AG20443 (cell line): ENCODE data around the gene RGS10.
"Not testable (repeated sequence)": the region's sequence is repeated elsewhere in the genome, so short reads cannot be mapped to it uniquely, and the experiment has no call there.

Experiments used
- DNase-seq: peaks from one replicate; pipeline ENCODE4 v3.0.0; 2012; ENCODE audit warnings: low spot score, mixed read lengths

Gene RGS10

GRCh38 chr10:119542357-119542987, at the start of gene RGS10:
Gene RGS10 (minus strand): TSS chr10:119542719. CDS start chr10:119542638, 81 bp downstream.
- DNase-seq: peak; percentile 91

- DNase-seq: no peak
These were observed 45.6 kb upstream of the RGS10 start for GRCh38 chr10:119588071-119588470.

GRCh38 chr10:119578355-119578754, 35.8 kb upstream of the RGS10 start:
- no peak for DNase-seq

- DNase-seq: no peak
These were observed 33.5 kb upstream of the RGS10 start for GRCh38 chr10:119575991-119576390.

- peak; percentile 41 for DNase-seq
These were observed 33.0 kb upstream of the RGS10 start for GRCh38 chr10:119575506-119575905.

GRCh38 chr10:119567978-119568377, 25.5 kb upstream of the RGS10 start:
- DNase-seq: no peak

- no peak for DNase-seq
These were observed 19.6 kb upstream of the RGS10 start for GRCh38 chr10:119562097-119562496.

GRCh38 chr10:119559511-119559910, 17.0 kb upstream of the RGS10 start:
- not testable (repeated sequence) for DNase-seq

GRCh38 chr10:119556081-119556480, 13.6 kb upstream of the RGS10 start:
- not testable (repeated sequence) for DNase-seq

- DNase-seq: no peak
These were observed 12.8 kb upstream of the RGS10 start for GRCh38 chr10:119555178-119555784.

- DNase-seq: no peak
These were observed 8.3 kb upstream of the RGS10 start for GRCh38 chr10:119550827-119551226.

- DNase-seq: no peak
These were observed 6.9 kb upstream of the RGS10 start for GRCh38 chr10:119549247-119549999.

- no peak for DNase-seq
These were observed 3.5 kb upstream of the RGS10 start for GRCh38 chr10:119546009-119546408.

- DNase-seq: no peak
These were observed 2.8 kb upstream of the RGS10 start for GRCh38 chr10:119545310-119545709.

- DNase-seq: peak; percentile 36
These were observed 1.5 kb upstream of the RGS10 start for GRCh38 chr10:119543814-119544642.

GRCh38 chr10:119542988-119543813, 682 bp upstream of the RGS10 start:
- peak; percentile 62 for DNase-seq

GRCh38 chr10:119541459-119542356, 811 bp downstream of the RGS10 start:
- peak; percentile 47 for DNase-seq

- no peak for DNase-seq
These were observed 1.5 kb downstream of the RGS10 start for GRCh38 chr10:119541046-119541445.

GRCh38 chr10:119540038-119540437, 2.5 kb downstream of the RGS10 start:
- DNase-seq: no peak

GRCh38 chr10:119539359-119539825, 3.1 kb downstream of the RGS10 start:
- DNase-seq: no peak
